ENCODE measurements around the gene TPST1. TPM values are rescaled to one million over a fixed set of nuclear protein-coding genes. Genes with fewer than 3 reads are reported as not detected.

TPST1 gene
- total RNA-seq, 1 donor from 2014 or later: 2.1 TPM

- intact Hi-C loops (cut with micrococcal nuclease): no loop called here
- Mint-ChIP-seq H3K9me3 (no peaks in the 10 kb centered on the region), H3K27me3 (no peaks in the 10 kb centered on the region), H3K4me3 (no peak overlapping the region), H3K36me3 (ENCODE audit: low read depth) (no peaks in the 10 kb centered on the region), H3K4me1 (no peaks in the 10 kb centered on the region), H3K27ac (no peak overlapping the region)
- no peak for DNase-seq
These were observed 26.9 kb upstream of the TPST1 start for GRCh38 chr7:66178258-66178657.

DNA sequence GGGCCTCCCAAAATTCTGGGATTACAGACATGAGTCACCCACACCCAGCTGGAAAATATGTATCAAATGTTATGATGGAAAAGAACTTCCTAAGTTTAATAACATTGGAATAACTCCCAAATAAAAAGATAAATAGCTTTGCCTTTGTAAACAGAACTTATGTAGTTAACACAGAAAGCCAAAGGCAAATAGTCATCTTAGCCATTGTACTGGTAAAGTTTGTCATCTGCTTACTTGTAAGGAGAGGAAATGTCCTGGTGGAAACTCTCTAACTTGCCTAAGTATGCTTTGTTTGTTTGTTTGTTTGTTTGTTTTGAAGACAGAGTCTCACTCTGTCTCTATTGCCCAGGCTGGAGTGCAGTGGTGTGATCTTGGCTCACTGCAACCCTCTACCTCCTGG, 23.8 kb upstream of the TPST1 start:
- intact Hi-C loops (cut with micrococcal nuclease): no loop called here
- Mint-ChIP-seq H3K36me3 (ENCODE audit: low read depth) (no peaks in the 10 kb centered on the region), H3K4me1 (no peaks in the 10 kb centered on the region), H3K4me3 (no peak overlapping the region), H3K9me3 (peaks cover 6% of the 10 kb centered on the region), H3K27ac (no peak overlapping the region), H3K27me3 (no peaks in the 10 kb centered on the region)
- DNase-seq: no peak

- DNase-seq: no peak
- no peaks in the 10 kb centered on the region for H3K4me1 Mint-ChIP-seq
- H3K36me3 Mint-ChIP-seq (ENCODE audit: low read depth): no peaks in the 10 kb centered on the region
- no peak overlapping the region for H3K27ac Mint-ChIP-seq
- H3K27me3 Mint-ChIP-seq: no peaks in the 10 kb centered on the region
- H3K4me3 Mint-ChIP-seq: no peak overlapping the region
- H3K9me3 Mint-ChIP-seq: peaks cover 6% of the 10 kb centered on the region
- intact Hi-C loops (cut with micrococcal nuclease): no loop called here
These were observed 23.3 kb upstream of the TPST1 start for GRCh38 chr7:66181845-66182244.

DNA sequence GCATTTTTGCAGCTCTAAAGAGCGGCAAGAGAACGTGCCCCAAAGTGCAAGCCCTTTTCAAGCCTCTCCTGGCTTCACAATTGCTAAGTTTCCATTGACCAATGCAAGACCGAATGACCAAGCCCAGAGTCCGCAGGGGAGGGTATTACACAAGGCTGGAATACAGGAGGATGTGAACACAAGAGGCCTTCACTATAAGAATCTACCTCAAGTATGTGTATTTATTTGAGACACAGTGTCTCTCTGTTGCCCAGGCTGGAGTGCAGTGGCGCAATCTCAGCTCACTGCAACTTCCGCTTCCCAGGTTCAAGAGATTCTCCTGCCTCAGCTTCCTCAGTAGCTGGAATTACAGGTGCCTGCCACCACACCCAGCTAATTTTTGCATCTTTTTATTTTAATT, 22.2 kb upstream of the TPST1 start:
- Mint-ChIP-seq H3K4me1 (no peaks in the 10 kb centered on the region), H3K27ac (no peak overlapping the region), H3K27me3 (no peaks in the 10 kb centered on the region), H3K4me3 (no peak overlapping the region), H3K9me3 (peaks cover 6% of the 10 kb centered on the region), H3K36me3 (ENCODE audit: low read depth) (no peaks in the 10 kb centered on the region)
- intact Hi-C loops (cut with micrococcal nuclease): no loop called here
- no peak for DNase-seq

DNA sequence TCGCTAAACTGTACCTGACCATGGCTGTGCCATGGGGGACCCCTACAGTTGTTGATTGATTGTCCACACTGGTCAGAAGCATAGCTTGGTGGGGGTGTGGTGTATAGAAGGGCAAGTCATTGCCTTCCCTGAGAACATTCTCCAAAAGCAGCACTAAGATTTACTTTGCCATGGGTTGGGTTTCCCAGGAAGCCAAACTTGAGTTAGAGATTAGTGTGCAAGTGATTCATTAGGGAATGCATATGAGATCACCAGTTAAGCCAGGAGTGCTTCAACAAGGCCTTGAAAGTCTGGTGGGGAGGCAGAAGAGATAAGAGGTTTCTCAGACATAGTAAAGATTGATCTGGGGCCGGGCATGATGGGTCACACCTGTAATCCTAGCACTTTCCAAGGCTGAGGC, 21.4 kb upstream of the TPST1 start:
- H3K27me3 Mint-ChIP-seq: no peaks in the 10 kb centered on the region
- peaks cover 6% of the 10 kb centered on the region for H3K9me3 Mint-ChIP-seq
- H3K27ac Mint-ChIP-seq: no peak overlapping the region

DNA sequence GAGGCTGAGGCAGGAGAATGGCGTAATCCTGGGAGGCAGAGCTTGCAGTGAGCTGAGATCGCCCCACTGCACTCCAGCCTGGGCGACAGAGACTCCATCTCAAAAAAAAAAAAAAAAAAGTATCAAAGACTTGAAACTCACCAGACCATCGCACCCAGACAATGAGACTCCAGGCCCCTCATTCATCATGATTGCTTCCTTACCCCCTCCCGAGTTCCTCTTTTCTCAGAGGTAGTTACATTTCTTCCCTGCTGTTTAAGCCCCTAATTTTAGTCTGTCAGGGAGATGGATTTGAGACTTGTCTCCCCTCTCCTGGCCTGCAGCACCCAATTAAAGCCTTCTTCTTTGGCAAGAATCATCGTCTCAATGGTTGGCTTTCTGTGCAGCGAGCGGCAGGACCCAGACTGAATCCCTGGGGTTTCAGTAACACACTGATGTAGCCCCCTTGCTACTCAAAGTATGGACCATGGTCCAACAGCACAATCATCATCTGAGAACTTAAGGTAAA, 19.4 kb upstream of the TPST1 start:
- no peaks in the 10 kb centered on the region for H3K4me1 Mint-ChIP-seq
- no peak overlapping the region for H3K4me3 Mint-ChIP-seq
- peaks cover 6% of the 10 kb centered on the region for H3K9me3 Mint-ChIP-seq
- intact Hi-C loops (cut with micrococcal nuclease): no loop called here
- no peak for DNase-seq
- no peak overlapping the region for H3K27ac Mint-ChIP-seq
- H3K27me3 Mint-ChIP-seq: no peaks in the 10 kb centered on the region
- no peaks in the 10 kb centered on the region for H3K36me3 Mint-ChIP-seq (ENCODE audit: low read depth)

More for the DNA sequence above, 21.4 kb upstream of the TPST1 start:
- no peaks in the 10 kb centered on the region for H3K4me1 Mint-ChIP-seq
- intact Hi-C loops (cut with micrococcal nuclease): no loop called here
- DNase-seq: no peak
- H3K36me3 Mint-ChIP-seq (ENCODE audit: low read depth): no peaks in the 10 kb centered on the region
- H3K4me3 Mint-ChIP-seq: no peak overlapping the region

- no peak overlapping the region for H3K4me3 Mint-ChIP-seq
- peaks cover 6% of the 10 kb centered on the region for H3K9me3 Mint-ChIP-seq
- H3K27me3 Mint-ChIP-seq: no peaks in the 10 kb centered on the region
- H3K36me3 Mint-ChIP-seq (ENCODE audit: low read depth): no peaks in the 10 kb centered on the region
- no peaks in the 10 kb centered on the region for H3K4me1 Mint-ChIP-seq
- DNase-seq: no peak
- no peak overlapping the region for H3K27ac Mint-ChIP-seq
- intact Hi-C loops (cut with micrococcal nuclease): no loop called here
These were observed 18.1 kb upstream of the TPST1 start for GRCh38 chr7:66186991-66187390.

DNA sequence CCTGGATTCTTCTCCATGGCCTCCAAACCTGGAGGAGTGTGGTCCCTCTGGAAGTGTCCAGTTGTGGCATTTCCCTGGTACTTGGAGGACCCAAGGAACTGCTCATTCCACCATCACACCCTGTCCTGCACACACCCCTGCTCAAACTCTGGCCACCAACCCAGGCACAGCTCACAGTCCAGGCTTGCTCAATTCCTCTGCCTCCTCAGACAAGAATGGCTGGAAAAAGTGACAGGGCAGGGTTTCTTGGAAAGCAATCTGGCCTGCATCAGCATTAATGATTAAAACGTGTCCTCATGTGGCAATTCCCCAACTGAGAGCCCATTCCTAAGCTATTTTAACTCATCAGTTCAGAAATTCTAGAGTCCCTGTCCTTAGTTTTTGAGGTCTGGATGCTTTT, 17.2 kb upstream of the TPST1 start:
- H3K27me3 Mint-ChIP-seq: no peaks in the 10 kb centered on the region
- H3K4me3 Mint-ChIP-seq: no peak overlapping the region
- intact Hi-C loops (cut with micrococcal nuclease): no loop called here
- no peaks in the 10 kb centered on the region for H3K4me1 Mint-ChIP-seq
- H3K9me3 Mint-ChIP-seq: peaks cover 6% of the 10 kb centered on the region
- no peaks in the 10 kb centered on the region for H3K36me3 Mint-ChIP-seq (ENCODE audit: low read depth)
- no peak overlapping the region for H3K27ac Mint-ChIP-seq
- DNase-seq: no peak

DNA sequence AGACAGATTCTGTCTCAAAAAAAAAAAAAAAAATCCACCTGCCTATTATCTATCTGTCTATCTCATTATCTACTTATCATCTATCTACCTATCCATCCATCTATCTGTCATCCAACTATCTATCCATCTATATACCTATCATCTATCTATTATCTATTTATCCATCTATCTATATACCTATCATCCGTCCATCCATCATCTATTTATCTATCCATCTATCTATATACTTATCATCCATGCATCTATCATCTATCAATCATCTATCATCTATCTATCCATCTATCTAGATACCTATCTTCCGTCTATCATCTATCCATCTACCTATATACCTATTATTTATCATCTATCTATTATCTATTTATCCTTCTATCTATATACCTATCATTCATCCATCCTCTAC, 16.5 kb upstream of the TPST1 start:
- H3K4me3 Mint-ChIP-seq: no peak overlapping the region
- no peaks in the 10 kb centered on the region for H3K36me3 Mint-ChIP-seq (ENCODE audit: low read depth)
- peaks cover 5% of the 10 kb centered on the region for H3K9me3 Mint-ChIP-seq
- H3K27ac Mint-ChIP-seq: no peak overlapping the region
- DNase-seq: no peak
- H3K4me1 Mint-ChIP-seq: no peaks in the 10 kb centered on the region
- H3K27me3 Mint-ChIP-seq: no peaks in the 10 kb centered on the region
- intact Hi-C loops (cut with micrococcal nuclease): no loop called here

GRCh38 chr7:66189695-66190503, 15.2 kb upstream of the TPST1 start:
- no peaks in the 10 kb centered on the region for H3K36me3 Mint-ChIP-seq (ENCODE audit: low read depth)
- no peaks in the 10 kb centered on the region for H3K4me1 Mint-ChIP-seq
- no peak overlapping the region for H3K4me3 Mint-ChIP-seq
- H3K9me3 Mint-ChIP-seq: peaks cover 3% of the 10 kb centered on the region
- H3K27me3 Mint-ChIP-seq: no peaks in the 10 kb centered on the region
- H3K27ac Mint-ChIP-seq: no peak overlapping the region
- DNase-seq: no peak
- intact Hi-C loops (cut with micrococcal nuclease): no loop called here

- H3K27me3 Mint-ChIP-seq: no peaks in the 10 kb centered on the region
- no peaks in the 10 kb centered on the region for H3K36me3 Mint-ChIP-seq (ENCODE audit: low read depth)
- H3K9me3 Mint-ChIP-seq: peaks cover 3% of the 10 kb centered on the region
- intact Hi-C loops (cut with micrococcal nuclease): no loop called here
- H3K27ac Mint-ChIP-seq: no peak overlapping the region
- H3K4me3 Mint-ChIP-seq: no peak overlapping the region
- no peak for DNase-seq
- no peaks in the 10 kb centered on the region for H3K4me1 Mint-ChIP-seq
These were observed 14.7 kb upstream of the TPST1 start for GRCh38 chr7:66190504-66190857.

DNA sequence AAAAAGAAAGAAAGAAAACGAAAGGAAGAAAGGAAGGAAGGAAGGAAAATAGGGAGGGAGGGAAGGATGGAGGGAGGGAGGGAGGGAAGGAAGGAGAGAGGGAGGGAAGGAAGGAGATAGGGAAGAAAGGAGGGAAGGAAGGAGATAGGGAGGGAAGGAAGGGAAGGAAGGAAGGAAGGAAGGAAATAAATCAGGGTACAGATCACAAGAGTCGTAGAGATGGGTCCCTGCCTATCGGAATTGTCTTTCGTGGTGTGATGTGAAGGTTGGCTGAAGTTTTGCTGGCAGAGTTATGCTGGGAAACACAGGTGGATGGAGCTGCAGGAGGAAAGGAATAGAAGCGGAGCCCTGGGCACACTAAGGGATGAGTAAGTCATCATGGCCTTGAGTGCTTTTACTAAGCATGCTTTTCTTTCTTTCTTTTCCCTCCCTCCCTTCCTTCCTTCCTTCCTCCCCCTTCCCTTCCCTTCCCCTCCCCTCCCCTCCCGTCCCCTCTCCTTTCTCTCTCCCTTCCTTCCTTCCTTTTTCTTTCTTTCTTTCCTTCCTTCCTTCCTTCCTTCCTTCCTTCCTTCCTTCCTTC, 11.9 kb upstream of the TPST1 start:
- intact Hi-C loops (cut with micrococcal nuclease): no loop called here
- Mint-ChIP-seq H3K27me3 (no peaks in the 10 kb centered on the region), H3K4me3 (no peak overlapping the region), H3K9me3 (no peaks in the 10 kb centered on the region), H3K27ac (no peak overlapping the region), H3K36me3 (ENCODE audit: low read depth) (no peaks in the 10 kb centered on the region), H3K4me1 (no peaks in the 10 kb centered on the region)
- no peak for DNase-seq

DNA sequence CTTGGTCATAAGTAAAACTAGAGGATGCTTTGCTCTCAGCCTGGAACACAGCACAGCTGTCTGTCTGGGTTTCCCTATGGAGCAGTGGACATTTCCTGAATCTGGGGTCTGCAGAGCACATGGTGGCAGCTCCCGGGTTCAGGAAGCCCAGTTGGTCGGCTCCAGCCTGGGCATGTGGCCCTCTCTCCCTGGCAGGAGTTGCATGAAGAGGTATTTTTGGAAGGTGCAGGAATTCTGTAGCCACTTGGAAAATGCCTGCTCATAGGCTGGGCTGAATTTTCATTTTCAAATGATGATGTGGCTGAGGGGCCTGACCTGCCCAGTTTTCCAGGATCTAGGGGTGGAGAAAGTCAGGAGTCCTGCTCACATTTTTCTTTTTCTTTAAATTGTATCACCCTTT, 6.7 kb upstream of the TPST1 start:
- Mint-ChIP-seq H3K4me3 (no peak overlapping the region), H3K4me1 (peaks cover 8% of the 10 kb centered on the region), H3K27ac (no peak overlapping the region), H3K9me3 (no peaks in the 10 kb centered on the region), H3K27me3 (peaks cover 10% of the 10 kb centered on the region), H3K36me3 (ENCODE audit: low read depth) (no peaks in the 10 kb centered on the region)
- no peak for DNase-seq
- intact Hi-C loops (cut with micrococcal nuclease): no loop called here

- no peaks in the 10 kb centered on the region for H3K36me3 Mint-ChIP-seq (ENCODE audit: low read depth)
- no peak overlapping the region for H3K4me3 Mint-ChIP-seq
- peaks cover 8% of the 10 kb centered on the region for H3K4me1 Mint-ChIP-seq
- intact Hi-C loops (cut with micrococcal nuclease): no loop called here
- DNase-seq: no peak
- peaks cover 12% of the 10 kb centered on the region for H3K27me3 Mint-ChIP-seq
- no peak overlapping the region for H3K27ac Mint-ChIP-seq
- no peaks in the 10 kb centered on the region for H3K9me3 Mint-ChIP-seq
These were observed 6.2 kb upstream of the TPST1 start for GRCh38 chr7:66198956-66199355.

Data from activated CD4-positive, alpha-beta T cell treated with anti-CD3 and anti-CD28 coated beads, Interleukin-2, amount 10 ng/mL, durations not matched to agents 24 days and 14 days (primary cell).